Parathyroid adenoma (tissue), 2 donors: ENCODE results near the gene CD36.

Experiments used
- H2AFZ ChIP-seq: fragments of 300-600 bp; sonication (generic); one replicate; pipeline ENCODE4 v1.7.0; 2017; ENCODE audit warnings: antibody characterized with exemption, mild to moderate bottlenecking
- H3K27ac ChIP-seq: fragments of 300-600 bp; sonication (generic); one replicate; pipeline ENCODE4 v1.7.0; 2017
- H3K27me3 ChIP-seq: fragments of 300-600 bp; sonication (generic); one replicate; pipeline ENCODE4 v1.7.0; 2017; ENCODE audit warnings: low read length; ENCODE audit not compliant: control insufficient read depth, insufficient read depth
- H3K36me3 ChIP-seq: fragments of 300-600 bp; sonication (generic); one replicate; pipeline ENCODE4 v1.7.0; 2017; ENCODE audit warnings: low read length; ENCODE audit not compliant: control insufficient read depth, insufficient read depth
- H3K4me1 ChIP-seq: fragments of 300-600 bp; sonication (generic); one replicate; pipeline ENCODE4 v1.7.0; 2017; ENCODE audit warnings: control low read depth
- H3K4me2 ChIP-seq: fragments of 300-600 bp; sonication (generic); one replicate; pipeline ENCODE4 v1.7.0; 2017; ENCODE audit warnings: low read length
- H3K4me3 ChIP-seq: fragments of 300-600 bp; sonication (generic); one replicate; pipeline ENCODE4 v1.7.0; 2017; ENCODE audit warnings: low read depth, low read length
- H3K79me2 ChIP-seq: fragments of 300-600 bp; sonication (generic); one replicate; pipeline ENCODE4 v1.7.0; 2017; ENCODE audit warnings: control low read depth
- H3K9ac ChIP-seq: fragments of 300-600 bp; sonication (generic); one replicate; pipeline ENCODE4 v1.7.0; 2017; ENCODE audit warnings: mild to moderate bottlenecking
- H3K9me3 ChIP-seq: fragments of 300-600 bp; sonication (generic); one replicate; pipeline ENCODE4 v1.7.0; 2017; ENCODE audit warnings: low read length; ENCODE audit not compliant: control insufficient read depth
- CTCF ChIP-seq: fragments of 300-600 bp; sonication (generic); IDR thresholded peaks from one replicate; pipeline ENCODE4 v1.7.0; 2017; ENCODE audit warnings: antibody characterized with exemption, mild to moderate bottlenecking
- donor health status: primary hyperparathyroidism.

The CD36 gene

DNA sequence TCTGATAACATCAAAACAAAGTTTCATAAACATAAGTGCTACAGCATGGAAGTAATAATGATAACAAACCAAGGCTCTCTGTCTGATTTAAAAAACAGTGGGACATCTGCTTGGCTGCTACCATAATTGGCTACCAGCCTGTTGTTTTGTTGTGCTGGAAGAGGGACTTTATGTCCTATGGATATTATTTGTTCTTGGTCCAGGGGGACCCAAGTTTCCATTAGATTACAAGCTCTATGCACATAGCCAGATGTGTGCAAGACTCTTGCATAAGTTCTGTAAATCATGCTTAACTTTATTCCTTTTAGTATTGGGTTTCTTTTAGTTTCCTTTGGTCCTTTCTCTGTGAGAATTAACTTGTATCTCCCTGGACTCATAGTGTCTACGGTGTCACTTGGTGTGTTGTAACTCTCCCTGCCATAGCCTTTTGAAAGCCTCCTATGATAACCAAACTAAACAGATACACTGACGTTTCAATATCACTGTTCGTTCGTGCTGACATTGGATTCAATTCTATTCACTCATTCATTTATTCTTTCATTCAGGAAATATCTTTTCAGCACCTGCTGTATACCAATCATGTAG, 41.4 kb upstream of the CD36 start:
- TF ChIP-seq CTCF, result no peak
- Histone ChIP-seq H3K27me3 (no peaks in the 10 kb centered on the region), H3K4me3 (no peak overlapping the region), H2AFZ (no peak overlapping the region), H3K27ac (no peak overlapping the region), H3K9ac (no peak overlapping the region), H3K9me3 (no peaks in the 10 kb centered on the region), H3K4me1 (no peaks in the 10 kb centered on the region), H3K79me2 (no peaks in the 10 kb centered on the region), H3K36me3 (no peaks in the 10 kb centered on the region), H3K4me2 (no peak overlapping the region)

DNA sequence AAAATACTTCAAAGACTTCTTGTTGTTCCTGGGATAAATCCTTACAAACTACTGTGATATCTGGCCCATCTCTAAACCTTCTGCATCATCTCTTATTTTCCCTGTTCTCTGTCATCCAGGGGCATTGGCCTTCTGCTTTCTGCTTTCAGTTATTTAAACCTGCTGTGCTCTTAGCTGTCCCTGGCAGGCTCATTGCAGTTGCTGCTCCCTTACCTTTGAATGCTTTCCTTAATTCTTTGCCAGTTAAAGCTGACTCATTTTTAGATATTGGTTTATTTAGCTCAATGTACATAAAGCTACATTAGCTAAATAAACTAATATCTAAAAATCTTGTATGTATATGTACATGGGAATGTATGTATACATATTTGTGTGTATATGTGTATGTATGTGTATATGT, 40.6 kb upstream of the CD36 start:
- no peak overlapping the region for H3K9ac ChIP-seq
- no peak overlapping the region for H3K4me2 ChIP-seq
- H3K27ac ChIP-seq, result no peak overlapping the region
- no peaks in the 10 kb centered on the region for H3K27me3 ChIP-seq
- no peak overlapping the region for H2AFZ ChIP-seq
- no peaks in the 10 kb centered on the region for H3K4me1 ChIP-seq
- no peaks in the 10 kb centered on the region for H3K9me3 ChIP-seq
- H3K79me2 ChIP-seq, result no peaks in the 10 kb centered on the region
- TF ChIP-seq CTCF, result no peak
- H3K4me3 ChIP-seq, result no peak overlapping the region
- no peaks in the 10 kb centered on the region for H3K36me3 ChIP-seq

- Histone ChIP-seq H3K36me3 (no peaks in the 10 kb centered on the region), H3K27ac (no peak overlapping the region), H3K79me2 (no peaks in the 10 kb centered on the region), H2AFZ (no peak overlapping the region), H3K4me3 (no peak overlapping the region), H3K27me3 (no peaks in the 10 kb centered on the region), H3K9me3 (no peaks in the 10 kb centered on the region), H3K4me2 (no peak overlapping the region), H3K9ac (no peak overlapping the region), H3K4me1 (no peaks in the 10 kb centered on the region)
- no peak for TF ChIP-seq CTCF
These were observed 38.4 kb upstream of the CD36 start for GRCh38 chr7:80600046-80600445.

- no peak overlapping the region for H2AFZ ChIP-seq
- no peaks in the 10 kb centered on the region for H3K27me3 ChIP-seq
- no peak overlapping the region for H3K4me2 ChIP-seq
- H3K4me1 ChIP-seq, result no peaks in the 10 kb centered on the region
- H3K9ac ChIP-seq, result no peak overlapping the region
- H3K36me3 ChIP-seq, result no peaks in the 10 kb centered on the region
- no peak for TF ChIP-seq CTCF
- no peak overlapping the region for H3K27ac ChIP-seq
- no peaks in the 10 kb centered on the region for H3K9me3 ChIP-seq
- no peak overlapping the region for H3K4me3 ChIP-seq
- no peaks in the 10 kb centered on the region for H3K79me2 ChIP-seq
These were observed 36.4 kb upstream of the CD36 start for GRCh38 chr7:80601999-80602398.

DNA sequence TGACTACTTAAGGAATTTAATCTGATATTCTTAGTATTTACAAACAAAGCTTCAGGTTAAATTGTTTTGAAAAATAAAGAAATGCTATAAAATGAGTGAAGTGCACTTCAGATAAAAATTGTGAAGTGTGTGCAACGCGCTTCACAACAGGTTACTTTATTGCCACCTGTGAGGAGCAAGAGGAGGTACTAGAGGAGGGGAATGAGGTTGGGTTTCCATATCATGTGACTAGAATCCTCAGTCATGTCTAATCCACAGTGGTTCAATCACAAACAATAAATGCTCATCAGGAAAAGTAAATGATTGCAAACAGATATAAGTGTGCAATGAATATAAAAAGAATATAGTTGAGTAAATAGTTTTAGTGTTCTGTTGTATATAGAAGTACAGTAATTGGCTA, 34.5 kb upstream of the CD36 start:
- no peak for TF ChIP-seq CTCF
- no peak overlapping the region for H3K9ac ChIP-seq
- H3K27me3 ChIP-seq, result no peaks in the 10 kb centered on the region
- no peaks in the 10 kb centered on the region for H3K4me1 ChIP-seq
- no peaks in the 10 kb centered on the region for H3K36me3 ChIP-seq
- no peaks in the 10 kb centered on the region for H3K79me2 ChIP-seq
- H3K4me2 ChIP-seq, result no peak overlapping the region
- no peak overlapping the region for H3K27ac ChIP-seq
- H2AFZ ChIP-seq, result no peak overlapping the region
- no peaks in the 10 kb centered on the region for H3K9me3 ChIP-seq
- H3K4me3 ChIP-seq, result no peak overlapping the region
